Thymus (tissue), 11 donors: ENCODE results near the gene TMEM87B. TPM values are rescaled to one million over a fixed set of nuclear protein-coding genes. Genes with fewer than 3 reads are reported as not detected.

Source experiments
- DNase-seq, 9 donors: peaks; one replicate each; pipeline ENCODE4 v3.0.0-alpha.2; 2013; ENCODE audit warnings: low spot score in 9 of 9, low read depth in 6 of 9, missing footprints in 1 of 9
- H3K27ac ChIP-seq, 2 donors: one replicate each; pipeline ENCODE4 v1.5.1; 2013; ENCODE audit warnings: control low read depth in 1 of 2, low read depth in 1 of 2, low read length in 1 of 2, mild to moderate bottlenecking in 1 of 2, moderate library complexity in 1 of 2
- H3K27me3 ChIP-seq, 2 donors: one replicate each; pipeline ENCODE4 v1.5.1; 2013; ENCODE audit warnings: low read length in 1 of 2; ENCODE audit not compliant: control insufficient read depth in 2 of 2, insufficient read depth in 1 of 2
- H3K36me3 ChIP-seq, 2 donors: one replicate each; pipeline ENCODE4 v1.5.1; 2013; ENCODE audit warnings: low read length in 1 of 2, mild to moderate bottlenecking in 1 of 2, moderate library complexity in 1 of 2; ENCODE audit not compliant: control insufficient read depth in 2 of 2, insufficient read depth in 2 of 2
- H3K4me1 ChIP-seq, 2 donors: one replicate each; pipeline ENCODE4 v1.5.1; 2013; ENCODE audit warnings: low read length in 2 of 2; ENCODE audit not compliant: control insufficient read depth in 2 of 2, insufficient read depth in 2 of 2
- H3K4me3 ChIP-seq, 2 donors: one replicate each; pipeline ENCODE4 v1.5.1; 2013; ENCODE audit warnings: low read length in 2 of 2, control low read depth in 1 of 2, mild to moderate bottlenecking in 1 of 2
- H3K9me3 ChIP-seq, 2 donors: one replicate each; pipeline ENCODE4 v1.5.1; 2013; ENCODE audit warnings: low read length in 1 of 2, mild to moderate bottlenecking in 1 of 2; ENCODE audit not compliant: control insufficient read depth in 2 of 2, insufficient read depth in 1 of 2
- WGBS: extraction: QIAGEN DNeasy Blood & Tissue Kit; methylation state at CpG from one replicate; pipeline ENCODE4 v1.1.7; 2013; 5-methylcytosine and 5-hydroxymethylcytosine counted together
- polyA plus RNA-seq: library from polyadenylated mRNA; stranded (reverse); fragments of 200-250 nt; gene quantifications from one replicate; pipeline ENCODE4 v1.2.3, GENCODE V29; 2013
- total RNA-seq: library from RNA; stranded (reverse); fragments of 120-200 nt; gene quantifications from one replicate; pipeline ENCODE4 v1.2.4, GENCODE V29; 2013
- donor health status: healthy.

The TMEM87B gene
- total and polyA plus RNA-seq, 2 donors = 13.1 to 18.6 TPM

DNA sequence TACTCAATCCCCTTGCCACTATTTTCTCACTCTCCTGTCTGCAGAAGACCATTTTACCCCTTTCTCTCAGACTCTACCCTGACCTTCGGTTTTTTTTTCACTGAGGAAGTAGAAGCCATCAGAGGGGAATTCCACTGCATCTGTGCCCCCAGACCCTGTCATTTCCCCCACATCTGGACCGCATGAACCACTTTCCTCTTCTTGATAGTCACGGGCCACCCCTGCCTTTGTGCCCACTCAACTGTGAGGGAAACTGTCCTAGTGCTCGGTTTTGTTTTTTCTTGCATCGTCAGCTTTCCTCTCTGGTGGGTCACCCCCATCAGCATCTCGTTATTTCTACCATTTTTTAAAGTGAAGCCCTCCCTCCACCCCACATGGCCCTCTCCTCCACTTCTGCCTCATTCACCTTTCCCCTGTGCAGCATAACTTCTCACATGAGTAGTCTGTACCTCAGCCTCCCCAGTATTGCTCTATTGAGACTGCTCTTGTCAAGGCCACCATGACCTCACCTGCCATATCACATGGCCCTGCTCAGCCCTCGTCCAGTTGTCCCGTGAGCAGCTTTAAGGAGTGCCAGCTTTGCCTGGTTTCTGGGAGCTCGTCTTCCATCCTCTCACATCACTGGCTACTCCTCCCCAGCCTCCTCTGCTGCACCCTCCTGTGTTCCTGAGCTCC, 32.4 kb downstream of the TMEM87B start:
- H3K4me3 ChIP-seq = no peak overlapping the region
- WGBS = 97% methylated on average over 9 of the region's 9 CpGs
- H3K9me3 ChIP-seq = no peaks in the 10 kb centered on the region
- peaks cover 54 to 58% of the 10 kb centered on the region in 2 donors for H3K36me3 ChIP-seq
- H3K4me1 ChIP-seq = no peaks in the 10 kb centered on the region
- DNase-seq = no peak
- no peaks in the 10 kb centered on the region for H3K27me3 ChIP-seq
- H3K27ac ChIP-seq = no peak overlapping the region

DNA sequence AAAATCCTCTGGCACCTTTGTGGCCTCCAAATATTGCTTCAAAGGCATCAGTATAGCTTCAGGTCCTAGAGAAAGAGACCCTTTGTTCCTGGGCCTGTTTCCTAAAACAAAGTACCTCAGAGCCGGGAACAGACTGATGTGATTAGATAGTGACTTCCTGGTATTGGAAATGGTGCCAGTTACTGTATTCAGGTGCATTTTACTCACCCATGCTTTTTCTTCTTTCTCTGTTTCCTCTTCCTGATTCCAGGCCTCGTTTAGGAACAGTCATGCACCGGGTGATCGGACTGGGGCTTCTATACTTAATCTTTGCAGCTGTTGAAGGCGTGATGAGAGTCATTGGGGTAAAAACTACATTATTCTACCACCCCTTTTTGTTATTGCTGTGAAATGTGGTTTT, 34.3 kb downstream of the TMEM87B start:
- H3K36me3 ChIP-seq = peaks cover 42 to 46% of the 10 kb centered on the region in 2 donors
- no peaks in the 10 kb centered on the region for H3K9me3 ChIP-seq
- H3K27me3 ChIP-seq = no peaks in the 10 kb centered on the region
- no peak overlapping the region for H3K27ac ChIP-seq
- WGBS = 97% methylated on average over 5 of the region's 5 CpGs
- DNase-seq = no peak
- no peaks in the 10 kb centered on the region for H3K4me1 ChIP-seq
- H3K4me3 ChIP-seq = no peak overlapping the region

DNA sequence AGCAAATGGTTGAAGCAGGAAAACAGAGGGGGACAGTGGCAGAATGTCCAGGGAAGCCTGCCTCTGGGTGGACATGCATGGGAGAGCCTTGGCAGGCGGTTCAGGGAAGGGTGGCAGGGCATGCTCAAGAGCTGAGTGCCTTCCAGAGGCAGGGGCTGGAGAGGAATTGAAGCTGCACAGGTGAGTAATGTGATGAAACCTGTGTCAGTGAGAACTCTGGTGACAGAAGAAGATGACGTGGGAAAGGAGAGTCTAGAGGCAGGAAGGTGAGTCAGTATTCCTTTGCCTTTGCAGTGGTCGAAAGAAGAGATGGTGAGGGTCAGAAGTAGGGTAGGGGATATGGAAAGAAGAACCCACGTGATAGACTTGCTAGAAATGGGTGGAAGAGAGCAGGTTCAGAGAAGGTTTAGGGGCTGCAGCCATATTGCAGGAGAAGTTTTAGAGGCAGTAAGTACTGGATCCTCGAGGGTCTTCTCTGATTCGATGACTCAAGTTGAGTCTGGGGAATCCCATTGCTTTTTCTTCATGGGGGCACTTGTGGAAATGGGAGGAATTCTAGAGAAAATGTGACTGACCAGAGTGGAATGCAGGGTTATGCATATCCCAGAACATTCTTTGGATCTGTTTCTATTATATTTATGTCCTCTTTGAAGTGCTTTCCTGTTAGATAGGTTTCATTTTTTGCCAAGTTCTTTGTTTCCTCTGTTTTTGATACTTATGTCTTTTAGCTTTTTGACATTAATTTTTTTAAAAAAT, 37.4 kb downstream of the TMEM87B start:
- H3K27me3 ChIP-seq = no peaks in the 10 kb centered on the region
- no peak for DNase-seq
- H3K4me1 ChIP-seq = no peaks in the 10 kb centered on the region
- H3K27ac ChIP-seq = no peak overlapping the region
- peaks cover 23 to 28% of the 10 kb centered on the region in 2 donors for H3K36me3 ChIP-seq
- H3K9me3 ChIP-seq = no peaks in the 10 kb centered on the region
- 97% methylated on average over 6 of the region's 6 CpGs for WGBS
- H3K4me3 ChIP-seq = no peak overlapping the region

DNA sequence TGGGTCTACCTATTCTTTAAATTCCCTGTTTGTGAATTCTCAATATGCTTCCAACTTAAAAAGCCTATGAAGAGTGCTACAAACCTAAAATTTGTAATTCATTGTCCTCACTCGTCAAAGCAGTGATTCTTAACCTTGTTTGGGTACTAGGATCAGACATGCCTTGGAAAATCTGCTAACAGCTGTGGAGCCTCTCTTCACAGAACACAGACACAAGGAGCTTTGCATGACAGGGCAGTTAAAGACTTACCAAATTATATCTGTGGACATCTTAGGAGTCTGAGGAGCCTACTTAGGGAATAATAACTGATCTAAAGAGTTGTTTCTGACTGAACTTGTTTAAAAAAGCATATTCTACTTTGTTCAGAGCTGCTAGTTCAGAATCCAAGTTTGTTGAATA, 38.1 kb downstream of the TMEM87B start:
- no peak for DNase-seq
- 99% methylated on average over 1 of the region's 1 CpG for WGBS
- no peak overlapping the region for H3K27ac ChIP-seq

DNA sequence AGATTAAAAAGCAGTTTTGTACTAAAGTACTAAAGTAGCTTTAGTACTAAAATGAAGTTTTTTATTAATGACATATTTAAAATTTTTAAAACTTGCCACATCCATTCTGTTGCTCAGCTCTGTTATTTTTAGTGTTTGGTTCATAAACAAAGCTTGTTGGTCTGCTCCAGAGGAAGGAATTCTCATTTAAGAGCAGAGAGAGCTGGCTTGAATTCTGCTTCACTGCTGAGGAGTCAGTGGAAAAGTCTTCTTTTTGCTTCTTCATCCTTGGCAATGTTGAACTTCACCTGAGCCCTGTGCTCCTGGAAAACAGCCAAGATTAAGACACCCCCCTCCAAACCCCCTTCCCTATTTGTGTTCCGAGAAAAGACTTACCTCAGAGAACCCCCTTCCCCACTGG, 40.6 kb downstream of the TMEM87B start:
- Histone ChIP-seq H3K4me3 (no peak overlapping the region), H3K9me3 (no peaks in the 10 kb centered on the region), H3K27ac (no peak overlapping the region), H3K4me1 (no peaks in the 10 kb centered on the region), H3K36me3 (peaks cover 25 to 27% of the 10 kb centered on the region in 2 donors), H3K27me3 (no peaks in the 10 kb centered on the region)
- WGBS = 94% methylated on average over 1 of the region's 1 CpG
- no peak for DNase-seq

More for the DNA sequence above, 38.1 kb downstream of the TMEM87B start:
- Histone ChIP-seq H3K4me3 (no peak overlapping the region), H3K36me3 (peaks cover 18 to 26% of the 10 kb centered on the region in 2 donors), H3K27me3 (no peaks in the 10 kb centered on the region), H3K9me3 (no peaks in the 10 kb centered on the region), H3K4me1 (no peaks in the 10 kb centered on the region)

DNA sequence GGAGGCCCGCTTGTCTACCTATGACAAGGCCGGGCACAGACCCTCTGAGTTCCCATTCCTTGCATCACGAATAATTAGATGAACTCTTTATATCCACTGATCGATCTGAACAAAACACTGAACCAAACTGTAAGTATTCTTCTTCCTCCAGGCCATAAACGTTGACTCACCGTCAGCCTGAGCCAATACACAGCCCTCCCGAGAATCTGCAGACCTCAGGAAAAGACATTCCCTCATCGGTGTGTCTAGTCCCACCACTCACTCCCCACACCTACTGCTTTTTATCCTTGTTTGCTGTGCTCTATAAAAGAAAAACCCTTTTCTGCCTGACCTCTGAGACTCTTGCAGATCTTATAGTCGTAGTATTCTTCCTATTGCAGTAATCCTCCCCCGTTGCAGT, 41.0 kb downstream of the TMEM87B start:
- WGBS = 92% methylated on average over 10 of the region's 10 CpGs

DNA sequence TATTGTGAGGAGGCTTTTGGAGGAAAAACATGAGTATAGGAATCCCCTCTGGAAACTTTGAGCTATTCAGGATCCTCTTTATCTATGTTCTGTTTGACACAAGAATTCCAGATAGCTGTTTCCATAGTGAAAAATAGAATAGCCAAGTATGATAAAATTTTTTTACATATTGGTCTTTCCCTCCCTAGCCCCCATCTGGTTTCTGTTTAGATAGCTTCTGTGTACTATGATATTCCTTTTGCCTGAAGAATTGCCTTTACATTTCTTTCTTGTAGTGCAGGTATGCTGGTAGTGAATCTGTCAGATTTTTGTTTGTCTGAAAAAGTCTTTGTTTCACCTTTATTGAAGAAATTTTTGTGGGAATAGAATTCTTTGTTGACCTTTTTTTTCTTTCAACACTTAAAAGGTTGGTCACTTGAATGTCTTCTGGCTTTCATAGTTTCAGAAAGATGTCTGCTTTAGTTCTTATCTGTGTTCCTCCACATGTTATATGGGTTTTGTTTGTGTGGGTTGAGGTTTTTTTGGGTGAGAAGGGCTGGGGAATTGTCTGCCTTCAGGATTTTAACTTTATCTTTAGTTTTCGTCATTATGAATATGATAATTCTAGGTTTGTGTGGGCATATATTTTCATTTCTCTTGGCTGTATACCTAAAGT, 53.2 kb downstream of the TMEM87B start:
- Histone ChIP-seq H3K4me1 (no peaks in the 10 kb centered on the region), H3K9me3 (peaks cover 0 to 8% of the 10 kb centered on the region in 2 donors), H3K27ac (no peak overlapping the region), H3K27me3 (no peaks in the 10 kb centered on the region), H3K4me3 (no peak overlapping the region), H3K36me3 (peaks cover 17 to 19% of the 10 kb centered on the region in 2 donors)
- WGBS = 96% methylated on average over 1 of the region's 1 CpG
- no peak for DNase-seq

More for the DNA sequence above, 41.0 kb downstream of the TMEM87B start:
- no peak for DNase-seq
- no peaks in the 10 kb centered on the region for H3K9me3 ChIP-seq
- H3K4me1 ChIP-seq = no peaks in the 10 kb centered on the region
- H3K27ac ChIP-seq = no peak overlapping the region
- no peaks in the 10 kb centered on the region for H3K27me3 ChIP-seq
- peaks cover 23 to 27% of the 10 kb centered on the region in 2 donors for H3K36me3 ChIP-seq
- no peak overlapping the region for H3K4me3 ChIP-seq

DNA sequence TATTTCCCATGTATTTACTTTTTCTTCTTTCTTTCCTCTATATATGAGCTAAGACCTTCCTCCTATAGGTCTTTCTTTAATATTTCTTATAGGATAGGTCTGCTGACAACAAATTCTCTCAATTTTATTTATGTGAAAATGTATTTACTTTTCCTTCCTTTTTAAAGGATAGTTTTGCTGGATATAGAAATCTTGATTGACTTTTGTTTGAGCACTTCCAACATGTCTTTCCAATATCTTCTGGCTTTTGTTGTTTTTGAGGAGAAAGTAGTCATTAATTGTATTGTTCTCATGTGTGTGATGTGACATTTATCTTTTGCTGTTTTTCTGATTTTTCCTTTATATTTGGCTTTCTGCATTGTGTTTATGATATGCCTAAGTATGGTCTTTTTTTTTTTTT, 54.2 kb downstream of the TMEM87B start:
- Histone ChIP-seq H3K4me3 (no peak overlapping the region), H3K4me1 (no peaks in the 10 kb centered on the region), H3K27me3 (no peaks in the 10 kb centered on the region), H3K27ac (no peak overlapping the region), H3K9me3 (peaks cover 0 to 8% of the 10 kb centered on the region in 2 donors), H3K36me3 (peaks cover 17 to 19% of the 10 kb centered on the region in 2 donors)
- DNase-seq = no peak

DNA sequence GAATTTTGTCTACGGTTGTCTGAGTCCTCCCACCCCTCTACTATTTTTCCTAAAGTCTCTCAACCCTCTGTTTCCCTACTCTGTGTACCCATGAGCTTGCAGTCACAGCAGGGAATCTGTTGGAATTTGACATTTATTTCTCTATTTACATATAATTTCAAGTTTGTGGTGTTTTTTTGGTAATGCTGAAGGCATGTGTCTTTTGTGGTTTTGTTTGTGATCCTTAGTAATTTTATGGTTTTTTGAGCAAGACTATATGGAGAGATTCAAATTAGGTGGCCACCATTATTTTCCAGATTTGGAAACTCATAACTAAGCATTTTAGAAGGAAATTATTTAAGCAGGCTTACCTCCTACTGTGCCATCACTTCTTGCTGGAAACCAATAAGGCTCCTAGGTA, 55.9 kb downstream of the TMEM87B start:
- no peak overlapping the region for H3K27ac ChIP-seq
- no peaks in the 10 kb centered on the region for H3K27me3 ChIP-seq
- no peak overlapping the region for H3K4me3 ChIP-seq
- peaks cover 15 to 16% of the 10 kb centered on the region in 2 donors for H3K36me3 ChIP-seq
- WGBS = 98% methylated on average over 1 of the region's 1 CpG
- no peak for DNase-seq
- peaks cover 0 to 8% of the 10 kb centered on the region in 2 donors for H3K9me3 ChIP-seq
- H3K4me1 ChIP-seq = no peaks in the 10 kb centered on the region
